ENCODE results near the gene CCDC81. TPM values are rescaled to one million over a fixed set of nuclear protein-coding genes. Genes with fewer than 3 reads are reported as not detected.
A peak's percentile ranks its signal among the peaks of the same experiment; 100 is the strongest.

The CCDC81 gene
- total and polyA plus RNA-seq, 9 of the 15 experiments (the other 6 are each of a cell fraction or from before 2014, with no cell fraction given): 0.16 to 1.0 (median 0.41) TPM

GRCh38 chr11:86456075-86456939, 81.6 kb downstream of the CCDC81 start (continued):
- no peak for TF ChIP-seq THRA (IDR thresholded peaks at IDR 0.05)
- TF ChIP-seq JUND (IDR thresholded peaks at IDR 0.05; ENCODE audit: borderline replicate concordance, low read depth, low read length): no peak
- no peak; the same call in 2 of the 3 replicates for TF ChIP-seq JUND (tag; IDR thresholded peaks at IDR 0.05; ENCODE audit: borderline replicate concordance, low read depth, low read length)
- no peak for TF ChIP-seq TCF7L2 (IDR thresholded peaks at IDR 0.05; ENCODE audit: low read depth, low read length)
- TF ChIP-seq NFIX (CRISPR knock-in tag; IDR thresholded peaks at IDR 0.05; ENCODE audit: low read depth): no peak
- no peak for TF ChIP-seq POLR3A (IDR thresholded peaks at IDR 0.05; ENCODE audit: borderline replicate concordance, extremely low read depth, insufficient read depth, insufficient read length)
- TF ChIP-seq DIDO1 (tag; IDR thresholded peaks at IDR 0.05; ENCODE audit: low read depth): no peak
- TF ChIP-seq, protein P1, sequence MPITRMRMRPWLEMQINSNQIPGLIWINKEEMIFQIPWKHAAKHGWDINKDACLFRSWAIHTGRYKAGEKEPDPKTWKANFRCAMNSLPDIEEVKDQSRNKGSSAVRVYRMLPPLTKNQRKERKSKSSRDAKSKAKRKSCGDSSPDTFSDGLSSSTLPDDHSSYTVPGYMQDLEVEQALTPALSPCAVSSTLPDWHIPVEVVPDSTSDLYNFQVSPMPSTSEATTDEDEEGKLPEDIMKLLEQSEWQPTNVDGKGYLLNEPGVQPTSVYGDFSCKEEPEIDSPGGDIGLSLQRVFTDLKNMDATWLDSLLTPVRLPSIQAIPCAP (CRISPR knock-in tag; IDR thresholded peaks at IDR 0.05; ENCODE audit: borderline replicate concordance): no peak
- no peak for TF ChIP-seq SMARCB1 (IDR thresholded peaks at IDR 0.05; ENCODE audit: insufficient read length, low read depth)
- TF ChIP-seq ZNF431 (CRISPR knock-in tag; IDR thresholded peaks at IDR 0.05): no peak
- TF ChIP-seq MECOM (CRISPR knock-in tag; IDR thresholded peaks at IDR 0.05): 0 out of 2 replicates have a peak, but pooled peaks have one; percentile 31
- TF ChIP-seq SMARCA5 (IDR thresholded peaks at IDR 0.05): no peak
- TF ChIP-seq CTCF (IDR thresholded peaks at IDR 0.05 in 2 of 3, conservative IDR thresholded peaks at IDR 0.05 in 1 of 3; ENCODE audit: insufficient read depth in 2 of 3, low read depth in 1 of 3, low read length in 3 of 3): peak; percentile 83 to 93 (median 92)
- no peak for TF ChIP-seq CEBPG (CRISPR knock-in tag; IDR thresholded peaks at IDR 0.05)
- TF ChIP-seq CEBPG (tag; conservative IDR thresholded peaks at IDR 0.05 in 1 of 2, IDR thresholded peaks at IDR 0.05 in 1 of 2): peak in 1 of 2 experiments; percentile 68; a peak in 3 of 4 replicates
